WERI-Rb-1 (cell line): Measurements from ENCODE around the gene PNKD.

Experiments
- DNase-seq: peaks from one replicate; pipeline ENCODE4 v3.0.0-alpha.2; 2020
- H3K27ac ChIP-seq: fragments of 250-450 bp; sonication (Bioruptor Pico); 2 replicates; pipeline ENCODE4 v1.5.1; 2020; ENCODE audit warnings: mild to moderate bottlenecking, moderate library complexity
- H3K27me3 ChIP-seq: fragments of 250-450 bp; sonication (Bioruptor Pico); 2 replicates; pipeline ENCODE4 v1.5.1; 2021; ENCODE audit warnings: mild to moderate bottlenecking, low read depth, moderate library complexity; ENCODE audit not compliant: insufficient read depth, severe bottlenecking
- H3K36me3 ChIP-seq: fragments of 250-450 bp; sonication (Bioruptor Pico); 2 replicates; pipeline ENCODE4 v1.5.1; 2020; ENCODE audit warnings: mild to moderate bottlenecking, moderate library complexity
- H3K4me3 ChIP-seq: 2 replicates; pipeline ENCODE4 v1.5.1; 2011; ENCODE audit warnings: low read depth, mild to moderate bottlenecking, control low read depth, low read length
- H3K9me3 ChIP-seq: fragments of 250-450 bp; sonication (Bioruptor Pico); 2 replicates; pipeline ENCODE4 v1.5.1; 2021; ENCODE audit warnings: mild to moderate bottlenecking, moderate library complexity; ENCODE audit not compliant: severe bottlenecking
- CTCF ChIP-seq: IDR thresholded peaks from 2 replicates; pipeline ENCODE4 v1.5.1; 2011; ENCODE audit warnings: low read depth, mild to moderate bottlenecking, control low read depth, inconsistent platforms, low read length

Gene PNKD

GRCh38 chr2:218344755-218345417, 74.6 kb downstream of the PNKD start:
- TF ChIP-seq CTCF = no peak
- H3K27me3 ChIP-seq = no peaks in the 10 kb centered on the region
- DNase-seq = no peak
- H3K9me3 ChIP-seq = no peaks in the 10 kb centered on the region
- no peak overlapping the region for H3K27ac ChIP-seq
- no peak overlapping the region for H3K4me3 ChIP-seq
- H3K36me3 ChIP-seq = no peaks in the 10 kb centered on the region

GRCh38 chr2:218345491-218346236, 75.3 kb downstream of the PNKD start:
- no peak overlapping the region for H3K27ac ChIP-seq
- DNase-seq = no peak
- TF ChIP-seq CTCF = no peak

GRCh38 chr2:218347172-218347571, 76.9 kb downstream of the PNKD start:
- no peaks in the 10 kb centered on the region for H3K36me3 ChIP-seq
- H3K27ac ChIP-seq = no peak overlapping the region
- H3K9me3 ChIP-seq = peaks cover 2% of the 10 kb centered on the region
- H3K4me3 ChIP-seq = no peak overlapping the region
- no peak for TF ChIP-seq CTCF
- DNase-seq = no peak
- no peaks in the 10 kb centered on the region for H3K27me3 ChIP-seq

More at GRCh38 chr2:218345491-218346236, 75.3 kb downstream of the PNKD start:
- H3K4me3 ChIP-seq = no peak overlapping the region
- no peaks in the 10 kb centered on the region for H3K36me3 ChIP-seq
- H3K9me3 ChIP-seq = no peaks in the 10 kb centered on the region
- H3K27me3 ChIP-seq = no peaks in the 10 kb centered on the region

GRCh38 chr2:218354045-218354444, 83.7 kb downstream of the PNKD start:
- peaks cover 2% of the 10 kb centered on the region for H3K9me3 ChIP-seq
- H3K4me3 ChIP-seq = no peak overlapping the region
- H3K36me3 ChIP-seq = no peaks in the 10 kb centered on the region
- TF ChIP-seq CTCF = no peak
- H3K27me3 ChIP-seq = no peaks in the 10 kb centered on the region
- no peak overlapping the region for H3K27ac ChIP-seq
- DNase-seq = no peak

GRCh38 chr2:218354850-218355443, 84.6 kb downstream of the PNKD start:
- no peak overlapping the region for H3K4me3 ChIP-seq
- DNase-seq = no peak
- no peaks in the 10 kb centered on the region for H3K36me3 ChIP-seq
- H3K27me3 ChIP-seq = no peaks in the 10 kb centered on the region
- no peak for TF ChIP-seq CTCF
- H3K27ac ChIP-seq = no peak overlapping the region
- H3K9me3 ChIP-seq = peaks cover 2% of the 10 kb centered on the region
